GM19239 (cell line): ENCODE data around the gene C3AR1.
"Not testable (repeated sequence)": the region's sequence is repeated elsewhere in the genome, so short reads cannot be mapped to it uniquely, and the experiment has no call there.

Source experiments
- DNase-seq: peaks from one replicate; pipeline ENCODE4 v3.0.0; 2011; ENCODE audit warnings: low spot score; ENCODE audit not compliant: insufficient read length
- FAIRE-seq: peaks from 2 replicates; lab custom pipeline; 2011; peaks lifted over from hg19 to GRCh38; lab: Jason Lieb, UNC

The C3AR1 gene

DNA sequence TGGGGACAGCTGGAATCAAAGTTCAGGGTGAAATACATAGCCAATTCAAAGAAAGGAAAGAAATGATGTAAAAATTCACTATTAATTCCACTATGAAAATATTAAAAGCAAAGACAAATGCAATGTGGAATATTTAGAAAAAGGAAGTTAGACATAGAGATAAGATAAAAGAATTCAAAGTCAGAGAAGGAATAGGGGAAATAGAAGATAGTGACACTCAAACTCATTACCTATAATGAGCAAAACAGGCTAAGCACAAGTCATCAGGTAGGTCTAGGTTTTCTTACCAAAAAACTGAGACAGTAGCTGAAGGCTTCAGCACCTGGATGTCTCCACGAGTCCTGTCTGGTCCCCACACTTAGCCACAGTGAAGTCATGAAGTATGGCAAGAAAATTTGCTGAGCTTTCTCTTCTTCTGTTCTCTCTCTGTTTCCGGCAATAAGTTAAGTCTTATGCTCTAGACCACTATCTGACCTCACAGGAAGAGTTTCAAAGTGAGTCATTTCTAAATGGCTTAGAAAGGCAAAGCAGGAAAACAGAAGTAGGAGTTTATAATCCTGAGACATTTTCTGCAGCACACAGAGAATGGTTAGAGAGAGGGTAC, at the start of gene C3AR1:
TSS of gene C3AR1 (minus strand) at position 369 of the 604 bp plus-strand sequence. CDS start 6,174 bp downstream, outside the sequence.
- peak; percentile 85 for FAIRE-seq
- DNase-seq = no peak

DNA sequence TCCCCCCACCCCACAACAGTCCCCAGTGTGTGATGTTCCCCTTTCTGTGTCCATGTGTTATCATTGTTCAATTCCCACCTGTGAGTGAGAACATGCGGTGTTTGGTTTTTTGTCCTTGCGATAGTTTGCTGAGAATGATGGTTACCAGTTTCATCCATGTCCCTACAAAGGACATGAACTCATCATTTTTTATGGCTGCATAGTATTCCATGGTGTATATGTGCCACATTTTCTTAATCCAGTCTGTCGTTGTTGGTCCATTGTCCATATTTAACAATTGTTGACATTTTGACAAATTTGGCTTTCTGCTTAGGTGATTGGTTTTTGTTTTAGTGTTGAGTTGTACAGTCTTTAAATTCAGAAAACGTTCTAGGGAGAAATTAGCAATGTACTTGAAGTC, 47.0 kb upstream of the C3AR1 start:
- not testable (repeated sequence) for FAIRE-seq

DNA sequence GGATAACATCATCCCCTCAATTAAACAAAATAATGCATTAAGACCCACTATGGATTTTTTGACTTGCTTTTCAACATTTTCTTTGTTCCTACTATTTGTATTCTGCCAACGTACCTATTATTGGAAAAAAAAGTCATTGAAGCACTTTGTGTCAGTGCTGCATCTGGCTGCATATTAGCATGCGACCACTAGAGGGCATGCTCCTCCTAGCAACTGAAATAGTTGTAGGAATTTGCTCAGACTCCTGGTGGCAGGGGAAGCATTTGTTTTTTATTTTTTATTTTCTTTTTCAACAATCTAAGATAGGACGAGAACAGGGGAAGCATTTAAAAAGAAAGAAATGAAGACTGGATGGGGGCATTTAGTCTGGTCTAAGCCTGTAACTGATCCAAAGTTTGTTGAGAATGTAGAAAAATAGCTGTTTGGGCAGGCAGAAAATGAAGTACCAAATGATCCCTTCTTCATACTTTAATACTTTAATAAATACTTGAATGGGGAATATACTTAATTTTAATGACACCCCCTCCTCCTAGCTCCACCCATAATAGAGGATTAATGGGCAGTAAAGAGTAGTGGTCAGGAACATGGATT, 42.7 kb upstream of the C3AR1 start:
- DNase-seq (peak; percentile 45), FAIRE-seq (peak; percentile 90)

More for the DNA sequence above, 47.0 kb upstream of the C3AR1 start:
- DNase-seq = not testable (repeated sequence)

DNA sequence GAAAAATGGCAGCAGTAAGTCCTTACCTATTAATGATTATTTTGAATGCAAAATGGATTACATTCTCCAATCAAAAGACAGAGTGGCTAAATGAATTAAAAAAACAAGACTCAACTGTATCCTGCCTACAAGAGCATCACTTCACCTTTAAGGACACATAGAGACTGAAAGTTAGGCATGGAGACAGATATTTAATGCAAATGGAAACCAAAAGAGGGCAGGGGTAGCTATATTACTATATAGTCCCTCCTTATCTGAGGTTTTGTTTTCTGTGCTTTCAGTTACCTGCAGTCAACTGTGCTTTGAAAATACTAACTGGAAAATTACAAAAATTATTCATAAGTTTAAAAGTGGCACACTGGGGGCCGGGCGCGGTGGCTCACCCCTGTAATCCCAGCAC, 33.1 kb upstream of the C3AR1 start:
- DNase-seq (no peak), FAIRE-seq (no peak)

DNA sequence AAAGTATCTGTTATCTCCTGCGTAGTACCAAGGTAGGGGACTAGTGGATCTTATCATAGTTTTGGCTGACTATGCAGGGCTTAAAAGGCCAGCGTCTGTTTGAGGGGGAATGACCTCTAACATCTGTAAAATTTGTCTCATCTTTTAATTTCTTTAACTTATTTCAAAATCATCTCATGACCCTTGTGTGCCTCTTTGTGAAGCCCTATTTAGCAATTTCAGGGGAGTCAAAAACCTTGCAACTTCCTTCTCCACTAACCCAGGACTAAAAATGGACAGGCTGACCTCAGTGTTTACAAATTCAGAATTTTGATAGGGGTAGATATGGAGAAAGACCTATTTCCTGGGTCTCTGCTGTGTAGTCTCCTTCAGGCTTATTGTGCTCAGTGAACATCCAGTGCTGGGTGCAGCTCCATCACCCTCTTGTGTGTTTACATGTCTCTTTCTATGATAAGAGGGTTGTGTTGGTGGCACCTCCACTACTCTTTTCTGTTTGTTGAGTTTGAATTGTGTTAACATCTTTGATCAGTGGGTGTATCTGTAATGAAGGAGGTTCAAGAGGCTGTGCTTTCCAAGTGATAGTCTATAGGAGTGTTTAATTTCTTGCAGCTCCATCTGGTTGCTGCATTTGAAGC, 30.2 kb upstream of the C3AR1 start:
- FAIRE-seq (no peak), DNase-seq (no peak)

DNA sequence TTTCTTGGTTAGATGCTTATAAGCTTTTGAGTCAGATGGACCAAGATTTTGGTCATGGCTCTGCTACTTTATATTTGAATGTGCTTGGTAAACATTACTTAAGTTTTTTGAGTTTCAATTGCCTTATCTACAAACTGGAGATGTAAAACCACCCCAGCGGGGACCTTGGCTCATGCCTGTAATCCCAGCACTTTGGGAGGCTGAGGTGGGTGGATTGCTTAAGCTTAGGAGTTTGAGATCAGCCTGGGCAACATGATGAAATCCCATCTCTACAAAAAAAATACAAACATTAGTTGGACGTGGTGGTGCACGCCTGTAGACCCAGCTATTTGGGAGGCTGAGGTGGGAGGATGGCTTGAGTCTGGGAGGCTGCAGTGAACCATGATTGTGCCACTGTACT, 27.1 kb upstream of the C3AR1 start:
- DNase-seq (no peak), FAIRE-seq (no peak)

DNA sequence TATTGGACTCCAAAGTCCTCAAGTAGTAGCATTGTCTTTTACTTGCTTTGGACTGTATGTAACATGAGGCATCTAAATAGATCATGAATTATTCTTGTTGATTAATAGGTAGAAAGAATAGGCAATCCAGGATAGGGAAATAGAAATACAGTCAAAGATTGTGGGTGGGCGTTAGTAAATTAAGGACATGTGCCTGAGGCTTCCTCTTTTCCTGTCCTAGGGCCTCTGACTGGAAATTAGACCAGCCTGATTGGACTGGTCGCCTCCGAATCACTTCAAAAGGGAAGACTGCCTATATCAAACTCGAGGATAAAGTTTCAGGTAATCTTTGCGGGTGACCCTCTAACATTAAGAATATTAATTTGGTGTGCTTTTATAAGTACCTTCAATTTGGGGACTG, 23.6 kb upstream of the C3AR1 start:
- FAIRE-seq = no peak
- DNase-seq = no peak

DNA sequence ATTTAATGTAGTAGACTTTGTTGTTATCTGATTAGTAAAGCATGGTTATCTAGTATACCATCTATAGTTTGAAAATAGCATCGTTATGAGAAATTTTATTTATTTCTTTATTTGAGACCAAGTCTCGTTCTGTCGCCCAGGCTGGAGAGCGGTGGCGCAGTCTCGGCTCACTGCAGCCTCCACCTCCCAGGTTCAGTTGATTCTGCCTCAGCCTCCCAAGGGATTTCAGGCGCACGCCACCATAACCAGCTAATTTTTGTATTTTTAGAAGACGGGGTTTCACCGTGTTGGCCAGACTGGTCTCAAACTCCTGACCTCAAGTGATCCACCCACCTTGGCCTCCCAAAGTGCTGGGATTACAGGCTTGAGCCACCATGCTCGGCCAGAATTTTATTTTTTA, 23.1 kb upstream of the C3AR1 start:
- not testable (repeated sequence) for FAIRE-seq

DNA sequence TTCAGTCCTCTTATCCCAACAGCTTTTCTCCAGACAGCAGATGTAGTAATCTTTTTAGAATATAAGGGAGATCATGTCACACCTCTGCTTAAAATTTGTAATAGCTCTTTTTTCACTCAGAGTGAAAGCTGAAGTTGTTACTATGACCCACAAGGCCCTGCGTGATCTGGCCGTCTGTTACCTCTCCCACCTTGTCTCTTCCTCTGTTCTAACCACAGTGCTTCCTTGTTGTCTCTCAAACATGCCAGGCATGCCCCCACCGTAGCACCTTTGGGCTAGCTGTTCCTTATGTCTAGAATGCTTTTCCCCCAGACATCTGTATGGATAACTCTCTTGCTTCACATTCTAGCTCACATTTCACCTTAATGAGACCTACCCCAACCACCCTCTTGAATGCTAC, 22.4 kb upstream of the C3AR1 start:
- no peak for DNase-seq
- peak; percentile 96 for FAIRE-seq

More for the DNA sequence above, 23.1 kb upstream of the C3AR1 start:
- DNase-seq = not testable (repeated sequence)

DNA sequence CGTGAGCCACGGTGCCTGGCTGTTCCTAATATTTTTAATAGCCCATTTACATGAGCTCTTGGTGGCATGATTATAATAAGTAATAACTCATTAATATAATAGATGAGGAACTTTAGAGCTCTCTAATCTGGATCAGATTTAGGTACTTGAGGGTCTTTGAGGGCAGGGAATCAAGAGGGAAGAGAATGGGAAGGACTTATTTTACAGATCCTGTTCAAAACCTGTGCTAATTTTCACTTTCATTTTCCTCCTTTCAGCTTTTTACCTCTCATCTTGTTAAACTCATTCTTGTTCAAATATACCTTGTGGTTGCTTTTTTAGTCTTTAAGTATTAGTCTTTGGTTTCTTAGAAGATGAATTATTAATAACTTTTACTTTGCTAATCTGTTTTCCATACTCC, 21.5 kb upstream of the C3AR1 start:
- DNase-seq (no peak), FAIRE-seq (peak; percentile 52)

DNA sequence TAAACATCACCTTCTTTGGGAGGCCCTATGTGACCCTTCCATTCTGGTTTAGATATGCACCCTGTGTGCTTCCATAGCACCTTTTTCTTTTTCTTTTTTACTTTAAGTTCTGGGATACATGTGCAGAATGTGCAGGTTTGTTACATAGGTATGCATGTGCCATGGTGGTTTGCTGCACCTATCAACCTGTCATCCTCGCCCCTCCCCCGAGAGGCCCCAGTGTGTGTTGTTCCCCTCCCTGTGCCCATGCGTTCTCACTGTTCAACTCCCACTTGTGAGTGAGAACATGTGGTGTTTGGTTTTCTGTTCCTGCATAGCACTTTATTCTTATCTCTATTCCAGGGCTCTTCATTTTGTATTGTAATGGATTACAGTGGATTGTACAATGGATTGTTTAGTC, 18.2 kb upstream of the C3AR1 start:
- DNase-seq, FAIRE-seq: not testable (repeated sequence)

DNA sequence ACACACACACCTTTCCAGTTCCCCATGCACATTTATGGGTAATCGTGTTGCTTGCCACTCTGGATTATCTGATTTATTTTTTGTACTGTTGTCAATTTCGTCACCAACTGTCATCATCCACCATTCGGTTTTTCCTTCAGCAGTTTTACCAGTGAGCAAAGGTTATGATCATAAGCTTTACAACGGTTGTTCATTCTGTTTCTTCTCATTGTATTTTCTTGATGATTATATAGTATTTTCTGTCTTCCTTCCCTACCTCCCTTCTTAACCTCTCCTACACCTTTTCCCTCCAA, 16.6 kb upstream of the C3AR1 start:
- DNase-seq = no peak
- no peak for FAIRE-seq

DNA sequence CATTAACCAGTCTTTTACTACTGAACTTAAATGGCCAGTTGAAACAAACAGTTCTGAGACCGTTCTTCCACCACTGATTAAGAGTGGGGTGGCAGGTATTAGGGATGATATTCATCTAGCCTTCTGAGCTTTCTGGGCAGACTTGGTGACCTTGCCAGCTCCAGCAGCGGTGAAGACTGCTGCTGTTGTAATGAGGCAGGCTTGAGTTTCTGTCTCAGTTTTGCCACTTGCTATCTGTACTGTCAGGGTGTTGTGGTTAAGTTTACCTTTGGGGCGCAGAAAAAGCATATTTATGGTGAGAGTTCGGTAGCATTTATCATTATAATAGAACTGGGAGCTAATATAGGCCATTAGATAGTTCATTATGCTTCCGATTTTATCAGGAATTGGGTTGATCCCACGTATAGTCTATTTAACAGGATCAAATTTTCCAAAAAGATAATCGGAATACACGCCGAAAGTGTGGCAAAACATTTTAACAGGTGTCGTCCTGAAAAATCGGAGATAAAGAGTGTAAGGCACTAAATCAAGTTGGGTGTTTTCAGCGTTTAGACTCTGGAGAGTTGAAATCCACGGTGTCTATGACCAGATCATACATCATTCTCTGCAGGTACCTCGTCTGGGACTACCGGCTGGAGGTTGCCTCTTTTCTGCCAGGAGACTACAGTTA, 15.2 kb upstream of the C3AR1 start:
- DNase-seq (no peak), FAIRE-seq (peak; percentile 35)

DNA sequence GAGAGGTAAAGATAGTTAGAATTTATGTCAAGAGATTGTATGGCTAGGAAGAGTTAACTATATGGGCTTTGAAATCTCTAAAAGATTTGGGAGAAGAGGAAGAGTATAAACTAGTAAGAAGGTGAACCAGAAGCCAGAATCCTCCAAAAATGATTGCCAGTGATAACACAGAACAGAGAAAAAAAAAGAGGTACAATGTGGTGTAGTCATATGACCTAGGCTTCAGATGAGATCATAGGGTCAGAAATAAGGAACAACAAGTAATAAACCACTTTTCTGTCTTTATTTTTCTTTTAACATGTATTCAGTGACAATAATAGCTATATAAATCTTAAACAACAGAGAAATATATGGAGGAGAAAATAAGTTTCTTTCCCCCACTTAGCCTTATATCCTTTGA, 14.0 kb upstream of the C3AR1 start:
- DNase-seq (no peak), FAIRE-seq (peak; percentile 47)

DNA sequence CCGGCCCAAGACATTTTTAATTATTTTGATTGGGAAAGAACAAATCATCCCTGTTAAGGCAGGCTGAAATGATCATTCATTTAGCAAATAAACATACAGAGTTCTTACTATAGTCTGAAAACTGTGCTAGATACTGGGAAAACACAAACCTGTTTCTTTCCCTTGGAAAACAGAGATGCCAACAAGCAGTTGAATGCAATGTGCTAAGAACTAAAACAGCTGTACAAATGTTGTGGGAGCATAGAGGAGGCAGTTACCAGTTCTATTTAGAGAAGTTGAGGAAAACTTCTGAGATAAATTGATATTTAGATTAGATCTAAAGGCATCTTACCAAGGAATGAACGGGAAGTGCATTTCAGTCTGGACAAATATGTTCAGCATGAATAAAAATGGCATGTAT, 12.8 kb upstream of the C3AR1 start:
- FAIRE-seq = no peak
- DNase-seq = no peak

DNA sequence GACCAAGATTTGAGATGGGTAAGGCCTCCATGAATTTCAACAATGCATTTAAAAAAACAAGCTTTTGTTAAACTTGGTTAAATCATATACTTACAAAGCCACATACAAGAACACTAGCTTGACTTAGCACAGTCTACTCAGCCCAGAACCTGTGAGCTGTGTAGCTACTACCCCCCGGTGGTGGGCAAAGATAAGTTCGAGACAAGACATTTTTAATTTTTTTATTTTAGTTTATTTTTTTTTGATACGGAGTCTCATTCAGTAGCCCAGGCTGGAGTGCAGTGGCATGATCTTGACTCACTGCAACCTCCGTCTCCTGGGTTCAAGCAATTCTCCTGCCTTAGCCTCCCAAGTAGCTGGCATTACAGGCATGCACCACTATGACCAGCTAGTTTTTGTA, 12.2 kb upstream of the C3AR1 start:
- no peak for DNase-seq
- FAIRE-seq = no peak

DNA sequence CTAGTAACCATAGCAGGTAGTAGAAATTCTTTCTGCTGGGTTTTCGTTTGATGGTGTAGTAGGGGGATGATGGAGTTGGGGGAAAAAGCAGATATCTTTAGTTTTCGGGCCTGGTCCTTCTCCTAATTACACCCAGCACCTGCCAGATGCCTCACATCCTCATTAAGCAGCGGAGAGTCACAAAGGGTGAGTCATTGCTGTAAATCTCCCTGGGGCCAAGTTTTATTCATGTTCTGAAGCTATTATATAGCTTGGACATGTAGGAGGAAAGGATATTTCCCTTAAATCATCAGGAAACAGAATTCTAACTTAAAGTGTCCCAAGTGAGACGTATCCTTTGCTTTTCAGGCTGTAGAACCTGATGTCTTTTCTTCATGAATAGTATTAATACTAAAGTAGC, 11.0 kb upstream of the C3AR1 start:
- no peak for DNase-seq
- FAIRE-seq = no peak

DNA sequence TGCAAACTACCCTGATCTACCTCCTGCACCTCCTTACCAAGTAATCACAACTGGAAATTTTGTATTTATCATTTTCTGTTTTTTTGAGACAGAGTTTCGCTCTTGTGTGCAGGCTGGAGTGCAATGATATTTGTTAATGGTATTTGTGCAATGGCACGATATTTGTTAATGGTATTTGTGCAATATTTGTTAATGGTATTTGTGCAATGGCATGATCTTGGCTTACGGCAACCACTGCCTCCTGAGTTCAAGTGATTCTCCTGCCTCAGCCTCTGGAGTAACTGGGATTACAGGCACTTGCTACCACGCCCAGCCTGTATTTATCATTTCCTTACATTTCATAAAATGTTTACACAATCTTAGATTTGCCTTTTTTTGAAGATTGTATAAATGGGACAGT, 10.2 kb upstream of the C3AR1 start:
- DNase-seq = no peak
- FAIRE-seq = no peak

DNA sequence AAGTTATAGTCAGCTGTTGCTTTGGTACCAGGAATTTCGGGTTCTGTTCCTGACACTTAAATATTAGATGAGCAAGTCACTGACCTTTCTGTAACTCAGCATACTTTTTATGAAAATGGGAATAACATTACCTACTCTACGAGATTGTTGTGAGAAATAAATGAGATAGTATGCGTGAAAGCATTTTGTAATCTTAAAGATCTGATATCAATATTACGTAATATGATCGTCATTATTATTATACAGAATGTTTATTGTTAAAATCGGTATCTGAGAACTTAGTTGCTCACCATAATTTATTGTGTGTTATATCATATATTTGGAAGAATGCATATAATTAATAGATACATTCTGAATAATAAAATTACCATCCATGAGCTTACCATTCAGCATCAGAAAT, 9.8 kb upstream of the C3AR1 start:
- FAIRE-seq (no peak), DNase-seq (no peak)

DNA sequence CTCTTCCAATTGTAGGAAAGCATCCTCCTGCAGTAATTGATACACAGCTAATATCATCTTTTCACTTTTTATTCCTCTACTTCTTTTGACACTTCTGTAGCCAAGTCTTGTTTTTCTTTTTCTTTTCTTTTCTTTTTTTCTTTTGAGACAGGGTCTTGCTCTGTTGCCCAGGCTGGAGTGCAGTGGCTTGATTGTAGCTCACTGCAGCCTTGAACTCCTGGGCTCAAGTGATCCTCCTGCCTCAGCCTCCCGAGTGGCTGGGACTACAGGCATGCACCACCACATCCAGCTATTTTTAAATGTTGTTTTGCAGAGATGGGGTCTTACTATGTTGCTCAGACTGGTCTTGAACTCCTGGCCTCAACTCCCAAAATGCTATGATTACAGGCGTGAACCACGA, 5.7 kb upstream of the C3AR1 start:
- not testable (repeated sequence) for FAIRE-seq, DNase-seq

DNA sequence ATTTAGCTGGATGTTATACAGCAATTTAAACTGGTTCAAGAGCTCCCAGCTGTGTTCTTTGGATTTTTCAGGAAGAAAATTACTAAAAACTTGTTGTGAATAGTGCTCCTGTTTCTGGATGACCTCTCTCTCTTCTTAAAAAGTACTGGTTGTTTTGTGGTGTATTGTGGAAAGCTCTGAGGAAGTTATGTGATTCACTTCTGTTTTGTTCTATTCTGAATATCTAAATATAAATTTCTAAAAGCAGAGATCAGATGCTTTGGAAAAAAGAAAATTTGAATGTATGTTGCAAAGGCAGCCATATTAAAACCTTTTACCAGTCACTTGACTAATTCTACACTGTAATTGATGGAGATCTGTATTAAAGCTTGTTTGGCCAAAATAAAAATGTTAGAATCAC, 3.4 kb upstream of the C3AR1 start:
- FAIRE-seq (no peak), DNase-seq (no peak)
